ENCODE data around the gene IFT172.

DNA sequence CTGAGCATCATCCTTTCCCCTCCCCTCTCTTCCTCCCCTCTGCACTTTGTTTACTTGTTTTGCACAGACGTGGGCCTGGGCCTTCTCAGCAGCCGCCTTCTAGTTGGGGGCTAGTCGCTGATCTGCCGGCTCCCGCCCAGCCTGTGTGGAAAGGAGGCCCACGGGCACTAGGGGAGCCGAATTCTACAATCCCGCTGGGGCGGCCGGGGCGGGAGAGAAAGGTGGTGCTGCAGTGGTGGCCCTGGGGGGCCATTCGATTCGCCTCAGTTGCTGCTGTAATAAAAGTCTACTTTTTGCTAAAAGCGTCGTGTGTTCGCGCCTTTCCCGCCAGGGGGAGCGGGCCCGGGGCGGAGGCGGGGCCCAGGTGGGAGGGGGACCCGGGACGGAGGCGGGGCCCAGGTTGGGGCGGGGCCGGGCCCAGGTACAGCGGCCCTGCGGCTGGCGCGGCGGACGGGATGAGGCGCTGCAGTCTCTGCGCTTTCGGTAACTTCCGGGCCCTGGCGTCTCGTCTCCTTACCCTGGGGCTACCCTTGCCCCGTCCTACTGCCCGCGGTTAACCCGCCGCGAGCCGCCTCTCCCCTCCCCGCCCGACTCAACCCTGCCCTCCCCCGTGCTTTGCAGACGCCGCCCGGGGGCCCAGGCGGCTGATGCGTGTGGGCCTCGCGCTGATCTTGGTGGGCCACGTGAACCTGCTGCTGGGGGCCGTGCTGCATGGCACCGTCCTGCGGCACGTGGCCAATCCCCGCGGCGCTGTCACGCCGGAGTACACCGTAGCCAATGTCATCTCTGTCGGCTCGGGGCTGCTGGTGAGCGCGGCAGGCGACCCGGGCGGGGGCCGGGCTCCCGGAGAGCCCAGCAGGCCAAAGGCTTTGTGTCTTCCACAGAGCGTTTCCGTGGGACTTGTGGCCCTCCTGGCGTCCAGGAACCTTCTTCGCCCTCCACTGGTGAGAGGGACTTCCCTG is 47.3 kb downstream of the IFT172 start, which contains the start of gene KRTCAP3:
- no peak for TF ChIP-seq EZH2phosphoT487 (conservative IDR thresholded peaks at IDR 0.05; ENCODE audit: low read length)
- TF ChIP-seq CTCF (IDR thresholded peaks at IDR 0.05; ENCODE audit: insufficient read depth, low read length, poor library complexity, severe bottlenecking), result peak; percentile 19

Data from SU-DHL-6 (cell line).